CD4-positive, alpha-beta T cell treated with Interleukin-21 for 1 hour (primary cell): ENCODE measurements around the gene ZNF267.
"Not testable (repeated sequence)": the region's sequence is repeated elsewhere in the genome, so short reads cannot be mapped to it uniquely, and the experiment has no call there.

Experiments used
- DNase-seq: peaks from one replicate; pipeline ENCODE4 v3.0.0-alpha.2; 2020

Gene ZNF267

GRCh38 chr16:31873556-31874365 is at the start of gene ZNF267:
Gene ZNF267 (plus strand): TSS chr16:31873807. CDS start chr16:31873967, 160 bp downstream.
- peak; percentile 96 for DNase-seq

GRCh38 chr16:31833047-31833446 is 40.6 kb upstream of the ZNF267 start:
- no peak for DNase-seq

- not testable (repeated sequence) for DNase-seq
Observed at GRCh38 chr16:31836396-31836795, 37.2 kb upstream of the ZNF267 start.

- no peak for DNase-seq
Observed at GRCh38 chr16:31842864-31843263, 30.7 kb upstream of the ZNF267 start.

GRCh38 chr16:31848572-31848971 is 25.0 kb upstream of the ZNF267 start:
- not testable (repeated sequence) for DNase-seq

GRCh38 chr16:31853291-31853690 is 20.3 kb upstream of the ZNF267 start:
- no peak for DNase-seq

- DNase-seq = no peak
Observed at GRCh38 chr16:31860508-31860907, 13.1 kb upstream of the ZNF267 start.

- peak; percentile 45 for DNase-seq
Observed at GRCh38 chr16:31861455-31861854, 12.2 kb upstream of the ZNF267 start.

- no peak for DNase-seq
Observed at GRCh38 chr16:31862761-31863160, 10.8 kb upstream of the ZNF267 start.

- no peak for DNase-seq
Observed at GRCh38 chr16:31868164-31868563, 5.4 kb upstream of the ZNF267 start.

- peak; percentile 85 for DNase-seq
Observed at GRCh38 chr16:31868691-31869167, 4.9 kb upstream of the ZNF267 start.

GRCh38 chr16:31869511-31870201 is 4.0 kb upstream of the ZNF267 start:
- DNase-seq = peak; percentile 90

- no peak for DNase-seq
Observed at GRCh38 chr16:31870809-31871208, 2.8 kb upstream of the ZNF267 start.

GRCh38 chr16:31871510-31871909 is 2.1 kb upstream of the ZNF267 start:
- no peak for DNase-seq

- no peak for DNase-seq
Observed at GRCh38 chr16:31872201-31872600, 1.4 kb upstream of the ZNF267 start.

- DNase-seq = peak; percentile 76
Observed at GRCh38 chr16:31874366-31875111, 932 bp downstream of the ZNF267 start.

GRCh38 chr16:31875112-31875803 is 1.7 kb downstream of the ZNF267 start:
- DNase-seq = peak; percentile 33

- peak; percentile 38 for DNase-seq
Observed at GRCh38 chr16:31875928-31876547, 2.4 kb downstream of the ZNF267 start.

GRCh38 chr16:31876951-31877828 is 3.6 kb downstream of the ZNF267 start:
- DNase-seq = peak; percentile 82

- no peak for DNase-seq
Observed at GRCh38 chr16:31877876-31878642, 4.5 kb downstream of the ZNF267 start.
